LoVo (cell line): ENCODE data around the gene KRT13.

ENCODE experiments used
- DNase-seq: peaks from one replicate; pipeline ENCODE4 v3.0.0-alpha.2; 2016; ENCODE audit warnings: low spot score

KRT13 gene

GRCh38 chr17:41537614-41537954 is 32.2 kb upstream of the KRT13 start:
- no peak for DNase-seq

DNA sequence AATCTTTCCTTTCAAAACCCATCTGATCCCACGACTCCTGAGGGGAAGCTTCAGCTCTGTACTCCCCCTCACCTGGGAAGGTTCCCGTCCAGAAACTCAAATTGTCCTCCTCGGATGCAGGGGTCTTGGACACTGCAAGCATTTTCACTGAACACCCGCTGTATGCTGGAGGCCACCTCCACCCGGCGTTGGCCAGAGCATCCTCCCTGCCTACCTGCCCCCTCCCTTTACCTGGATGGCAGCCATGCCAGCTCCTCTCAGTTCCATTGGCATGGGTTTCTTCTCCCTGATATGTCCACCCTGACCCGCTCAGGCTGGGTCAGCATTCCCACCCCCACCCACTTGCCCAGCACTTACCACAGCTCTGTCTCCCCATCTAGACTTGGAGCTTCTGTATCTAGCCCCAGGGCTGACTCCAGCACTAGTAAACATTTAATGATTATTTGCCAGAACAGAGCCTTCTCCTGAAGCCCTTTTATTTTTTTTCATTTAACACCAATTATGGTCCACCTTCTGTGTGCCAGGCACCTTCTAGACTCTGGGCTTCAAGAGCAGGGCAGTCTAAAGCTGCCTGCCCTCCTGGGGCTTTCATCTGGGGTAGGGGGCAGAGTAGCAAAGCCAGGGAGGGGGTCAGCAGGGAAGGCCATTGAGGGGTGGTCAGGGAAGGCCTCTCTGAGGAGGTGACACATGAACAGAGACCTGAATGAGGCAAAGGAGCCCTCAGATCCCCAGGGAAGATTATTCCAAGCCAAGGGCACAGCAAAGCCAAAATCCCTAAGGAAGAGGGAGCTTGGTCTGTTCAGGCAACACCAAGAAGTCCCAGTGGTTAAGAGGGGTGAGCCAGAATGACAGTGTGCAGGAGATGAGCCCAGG is 31.6 kb upstream of the KRT13 start:
- DNase-seq = no peak

DNA sequence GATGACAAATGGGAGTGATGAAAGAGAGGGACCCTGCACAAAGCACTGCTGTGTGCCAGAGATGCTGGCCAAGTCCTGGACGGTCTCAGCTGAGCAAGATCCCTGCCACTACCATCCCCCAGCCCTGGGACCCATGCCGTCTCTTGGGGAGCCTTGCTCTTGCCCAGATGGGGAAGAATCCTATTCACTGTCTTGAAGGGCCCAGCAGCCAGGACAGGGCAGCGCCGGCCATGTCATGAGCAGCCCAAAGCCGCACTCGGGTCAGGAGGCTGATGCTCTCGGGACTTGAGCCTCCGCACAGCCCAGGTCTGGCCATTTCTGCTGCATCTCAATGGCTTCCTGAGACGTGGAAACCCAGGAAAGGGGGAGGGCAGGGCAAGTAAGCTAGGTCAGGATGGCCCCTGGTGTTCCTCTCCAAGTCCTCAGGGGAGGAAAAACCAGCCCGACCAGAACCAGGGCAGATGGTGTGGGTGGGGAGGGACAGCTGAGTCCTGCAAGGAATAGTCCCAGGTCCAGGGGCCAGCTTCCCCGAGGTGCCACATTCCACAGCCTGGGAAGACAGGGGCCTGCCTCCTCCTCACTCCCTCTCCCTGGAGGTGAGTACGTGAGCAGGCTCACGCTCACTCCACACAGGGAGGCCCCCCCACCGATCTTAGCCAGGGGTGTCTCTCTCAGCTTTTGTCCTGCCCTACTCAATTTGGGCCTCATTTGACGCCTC is 30.5 kb upstream of the KRT13 start:
- DNase-seq = no peak

DNA sequence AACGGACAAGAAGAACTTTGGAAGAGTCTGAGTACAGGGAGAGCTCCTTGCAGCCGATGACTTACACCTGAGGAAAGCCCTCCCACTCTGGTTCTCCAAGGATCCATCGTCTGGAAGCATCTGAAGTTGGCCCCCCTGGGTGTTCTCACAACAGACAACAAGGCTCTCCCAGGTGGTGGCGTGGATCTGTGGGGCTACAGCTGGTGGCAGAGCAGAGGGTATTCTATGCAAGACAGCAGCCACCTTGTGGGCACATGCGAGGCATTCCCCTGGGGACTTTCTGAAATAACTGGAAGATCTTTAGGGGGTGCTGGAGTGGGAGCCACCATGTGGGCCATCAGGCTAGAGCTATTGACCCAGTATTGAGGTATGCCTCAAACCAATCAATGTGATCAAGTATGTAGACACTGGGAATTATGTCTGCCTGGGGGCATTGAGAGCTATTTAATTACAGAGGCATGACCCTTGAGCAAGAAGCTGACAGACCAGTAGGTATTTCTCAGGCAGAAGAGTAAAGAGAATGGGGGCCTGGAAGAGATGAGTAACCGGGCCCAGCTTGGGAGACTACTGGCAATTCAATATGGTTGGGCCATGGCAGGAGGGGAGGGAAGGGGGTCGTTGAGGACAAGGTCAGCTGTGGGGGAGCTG is 29.6 kb upstream of the KRT13 start:
- DNase-seq = no peak

GRCh38 chr17:41533613-41534012 is 28.2 kb upstream of the KRT13 start:
- DNase-seq = no peak

DNA sequence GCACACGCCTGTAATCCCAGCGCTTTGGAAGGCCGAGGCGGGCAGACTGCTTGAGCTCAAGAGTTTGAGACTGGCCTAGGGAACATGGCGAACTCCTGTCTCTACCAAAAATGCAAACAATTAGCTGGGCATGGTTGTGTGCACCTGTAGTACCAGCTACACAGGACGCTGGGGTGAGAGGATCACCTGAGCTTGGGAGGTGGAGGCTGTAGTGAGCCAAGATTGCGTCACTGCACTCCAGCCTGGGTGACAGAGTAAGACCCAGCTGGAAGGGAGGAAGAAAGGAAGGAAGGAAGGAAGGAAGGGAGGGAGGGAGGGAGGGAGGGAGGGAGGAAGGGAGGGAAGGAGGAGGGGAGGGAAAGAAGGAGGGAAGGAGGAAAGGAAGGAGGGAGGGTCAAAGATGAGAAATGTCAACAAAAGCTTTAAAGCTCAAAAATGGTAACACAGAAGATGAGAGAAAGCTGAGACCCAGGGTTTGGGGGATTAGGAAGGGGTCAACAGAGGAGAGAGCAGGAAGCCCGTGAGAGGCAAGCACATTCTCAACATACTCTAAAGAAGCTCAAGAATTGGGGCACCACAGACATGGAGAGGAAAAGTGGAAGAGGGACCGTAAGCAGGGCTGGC is 27.6 kb upstream of the KRT13 start:
- no peak for DNase-seq

DNA sequence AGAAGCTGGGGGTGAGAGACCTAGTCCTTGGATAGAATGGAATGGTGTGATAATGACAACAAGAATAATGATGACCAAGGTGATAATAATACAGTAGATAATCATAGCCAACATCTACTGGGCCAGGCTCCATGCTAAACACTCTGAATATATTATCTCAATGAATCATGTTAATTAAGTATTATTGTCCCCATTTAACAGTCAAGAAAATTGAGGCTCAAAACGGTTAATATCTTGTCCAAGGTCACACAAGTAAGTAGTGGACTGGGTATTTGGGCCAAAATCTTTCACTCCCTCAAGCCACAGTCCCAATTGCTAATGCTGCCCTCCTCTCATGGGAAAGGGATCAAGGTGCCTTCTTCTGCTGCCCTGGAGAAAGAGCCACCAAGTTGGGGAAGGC is 26.6 kb upstream of the KRT13 start:
- no peak for DNase-seq

DNA sequence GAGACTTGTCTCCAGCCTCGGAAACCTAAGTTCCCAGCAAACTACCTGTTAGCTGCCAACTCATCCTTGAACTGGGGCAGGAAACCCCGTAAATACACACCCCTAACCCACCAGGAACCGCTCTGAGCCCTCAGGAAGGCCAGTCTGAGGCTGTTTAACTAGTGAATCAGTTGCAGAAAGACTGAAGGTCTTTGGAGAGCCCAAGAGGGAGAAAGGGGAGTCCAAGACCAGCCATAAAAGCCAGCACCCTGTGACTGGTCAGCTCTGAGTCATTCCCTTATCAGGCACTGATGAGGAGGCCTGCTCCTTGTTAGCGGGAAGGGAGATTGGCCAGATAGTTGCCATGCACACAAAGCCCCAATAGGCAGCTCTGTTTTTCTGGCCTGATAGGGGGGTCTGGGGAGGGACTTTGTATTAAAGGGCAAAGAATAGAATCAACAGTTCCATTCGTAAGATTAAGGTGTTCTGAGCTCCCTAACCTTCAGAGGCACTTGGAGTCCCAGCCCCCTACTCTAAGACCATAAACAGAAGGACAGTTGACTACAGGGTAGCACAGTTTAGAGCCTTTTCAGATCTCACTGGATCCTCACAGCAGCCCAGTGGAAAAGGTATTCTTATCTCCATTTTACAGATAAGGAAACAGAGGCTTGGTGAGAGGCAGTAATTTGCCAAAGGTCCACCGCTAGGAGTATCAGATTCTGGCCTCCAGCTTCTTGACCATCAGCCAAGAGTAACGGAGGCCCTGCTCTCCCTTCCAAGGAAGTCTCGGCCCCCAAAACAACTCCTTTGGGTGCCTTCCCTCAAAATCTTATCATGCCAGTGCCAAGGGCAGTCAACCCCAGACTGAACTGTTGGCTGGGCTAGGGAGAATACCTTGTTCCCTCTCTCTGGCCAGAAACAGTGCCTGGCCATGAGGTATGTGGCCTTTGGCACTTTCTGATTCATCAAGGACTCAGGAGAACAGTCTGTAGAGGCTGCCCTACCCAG is 24.9 kb upstream of the KRT13 start:
- DNase-seq = peak; percentile 94

GRCh38 chr17:41529491-41529915 is 24.1 kb upstream of the KRT13 start:
- DNase-seq = no peak

- peak; percentile 58 for DNase-seq
Measured at GRCh38 chr17:41528959-41529353, 23.5 kb upstream of the KRT13 start.

- DNase-seq = peak; percentile 29
Measured at GRCh38 chr17:41527063-41528023, 21.9 kb upstream of the KRT13 start.

GRCh38 chr17:41524261-41524660 is 18.8 kb upstream of the KRT13 start:
- no peak for DNase-seq

- no peak for DNase-seq
Measured at GRCh38 chr17:41523787-41524186, 18.4 kb upstream of the KRT13 start.

- no peak for DNase-seq
Measured at GRCh38 chr17:41523225-41523593, 17.8 kb upstream of the KRT13 start.

DNA sequence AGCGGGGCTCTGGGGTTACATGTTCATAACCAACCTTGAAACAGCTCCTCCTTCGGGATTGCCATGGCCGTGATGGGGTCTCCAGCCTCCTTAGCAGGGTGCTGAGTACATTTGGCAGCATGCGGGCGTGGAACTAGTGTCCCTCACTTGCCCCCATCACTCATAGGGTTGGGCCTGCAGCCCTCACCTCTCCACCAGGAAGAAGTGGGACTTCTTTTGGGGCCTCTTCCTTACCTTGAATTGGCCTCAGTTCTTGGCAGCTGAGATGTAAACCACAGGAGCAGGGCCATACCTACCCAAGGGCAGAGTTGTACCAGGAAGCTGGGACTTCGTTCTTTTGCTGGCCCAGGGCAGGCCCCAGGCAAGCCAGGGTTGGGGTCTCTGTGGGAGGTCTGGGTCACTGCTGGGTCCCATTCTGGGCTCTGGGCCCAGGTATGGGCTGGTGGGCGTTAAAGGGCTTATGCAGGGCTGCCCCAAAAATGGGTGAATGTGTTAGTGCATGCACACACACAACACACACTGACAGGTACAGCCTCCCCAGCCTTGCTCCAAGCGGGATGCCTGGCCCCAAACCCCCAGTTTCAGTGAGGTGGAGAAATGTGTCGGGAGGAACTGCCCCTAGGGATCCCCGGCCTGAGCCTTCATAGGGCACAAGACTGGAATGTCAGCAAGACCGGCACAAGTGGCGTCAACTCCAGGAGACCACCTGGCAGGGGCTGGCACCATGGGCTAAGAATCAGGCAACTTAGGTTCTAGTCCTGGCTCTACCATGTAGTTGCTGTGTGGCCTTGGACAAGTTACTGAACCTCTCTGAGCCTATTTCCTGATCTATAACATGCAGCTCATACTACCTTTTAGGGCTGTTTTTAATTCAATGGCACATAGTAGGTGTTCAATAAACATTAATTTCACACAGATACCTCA is 17.2 kb upstream of the KRT13 start:
- peak; percentile 75 for DNase-seq

DNA sequence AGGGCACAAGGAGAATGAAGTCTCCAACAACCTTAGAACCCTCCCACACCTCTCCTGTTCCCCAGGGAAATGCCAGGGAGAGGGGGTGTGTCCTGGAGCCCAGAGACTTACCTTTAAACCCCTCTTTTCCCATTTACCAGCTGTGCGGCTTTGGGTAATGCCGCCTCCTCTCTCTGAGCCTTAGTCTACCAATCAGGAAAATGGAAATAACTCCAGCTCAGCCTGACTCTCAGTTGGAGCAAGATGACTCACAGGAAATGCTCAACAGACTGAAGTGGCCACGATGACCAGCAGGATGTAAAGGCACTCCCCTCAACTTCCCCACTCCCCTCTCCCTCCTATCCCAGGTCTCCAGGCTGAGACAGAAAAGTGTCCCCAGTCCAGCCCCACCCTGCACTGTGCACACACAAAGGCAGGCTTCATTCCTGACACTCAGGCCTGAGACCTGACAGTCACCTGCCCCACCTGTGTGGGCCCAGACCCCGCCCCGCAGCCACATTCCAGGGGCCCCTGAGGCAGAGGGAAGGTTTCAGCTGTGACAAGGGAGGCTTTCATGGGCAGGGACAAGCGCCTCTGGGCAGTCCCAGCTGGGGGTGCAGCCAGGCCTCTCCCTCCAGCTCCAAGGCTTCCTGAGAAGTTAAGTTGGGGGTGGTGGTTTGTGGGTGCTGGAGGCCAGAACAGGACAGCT is 16.3 kb upstream of the KRT13 start:
- peak; percentile 94 for DNase-seq

DNA sequence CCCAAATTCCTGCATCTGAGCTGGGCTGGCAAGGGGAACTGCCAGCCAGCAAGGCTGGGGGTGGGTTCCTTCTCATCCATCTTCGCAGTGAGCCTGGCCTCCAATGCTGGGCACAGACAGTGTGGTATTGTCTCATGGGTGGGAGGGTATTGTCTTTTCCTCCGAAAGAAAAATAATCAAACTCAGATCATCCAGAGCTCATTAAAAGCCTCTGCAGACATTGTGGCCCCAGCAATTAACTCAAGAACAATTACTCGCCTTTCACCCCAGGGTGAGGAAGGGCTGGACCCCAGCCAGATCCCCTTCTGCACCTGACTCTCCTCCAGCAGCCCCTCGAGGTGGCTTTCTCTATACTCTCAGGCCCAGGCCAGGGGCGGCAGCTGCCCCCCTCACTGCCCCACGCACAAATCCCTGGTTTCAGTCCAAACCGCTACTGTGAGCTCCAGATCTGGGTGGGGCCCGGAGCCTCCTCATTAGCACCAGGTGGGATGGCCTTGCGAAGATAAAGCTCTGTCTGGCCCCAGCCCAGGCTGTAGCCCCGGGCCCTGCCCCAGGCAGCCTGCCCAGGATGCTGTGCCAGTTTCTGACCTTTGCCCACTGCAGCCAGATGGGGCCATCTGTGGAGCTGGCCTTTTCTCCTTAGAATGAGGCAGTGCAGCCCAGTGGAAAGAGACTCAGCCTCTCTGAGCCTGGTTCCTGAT is 15.6 kb upstream of the KRT13 start:
- peak; percentile 72 for DNase-seq
